Transverse colon (tissue), 4 donors: ENCODE results near the gene PXN.

Source experiments
- CTCF ChIP-seq, 5 experiments: fragments of 200-600 bp in 3 of 5; fragments of 450-650 bp in 2 of 5; sonication (generic) in 3 of 5; IDR thresholded peaks; 1 replicate in 2 of 5; 2 replicates in 3 of 5; pipeline ENCODE4 v1.5.1; 2016 to 2017; ENCODE audit warnings: antibody characterized with exemption in 5 of 5, inconsistent platforms in 3 of 5, mild to moderate bottlenecking in 2 of 5, moderate library complexity in 1 of 5
- POLR2AphosphoS5 ChIP-seq, 3 donors: sonication (generic); formaldehyde crosslinking; IDR thresholded peaks; one replicate each; pipeline ENCODE4 v1.6.1; 2016; ENCODE audit warnings: antibody characterized with exemption in 3 of 3

GRCh38 chr12:120284381-120284780 is 18.9 kb upstream of the PXN start:
- TF ChIP-seq POLR2AphosphoS5 (IDR thresholded peaks at IDR 0.05) (no peak), CTCF (IDR thresholded peaks at IDR 0.05) (no peak)
